RWPE1 (cell line): ENCODE data around the gene VIPAS39.

Source experiments
- CTCF ChIA-PET: fragments of 350-600 bp; sonication (Branson Sonifier 250); formaldehyde crosslinking; extraction: SDS; loops from one replicate; lab custom pipeline; 2021; lab: Yijun Ruan, JAX
- POLR2A ChIA-PET: fragments of 400-600 bp; formaldehyde crosslinking; extraction: SDS; loops from one replicate; lab custom pipeline; 2020; ENCODE audit warnings: antibody characterized with exemption; ENCODE audit not compliant: low non-redundant PET; lab: Yijun Ruan, JAX
- DNase-seq: peaks from one replicate; pipeline ENCODE4 v3.0.0; 2012; ENCODE audit warnings: low spot score
- H3K27ac ChIP-seq: fragments of 450-650 bp; 2 replicates; pipeline ENCODE4 v1.5.1; 2017
- CTCF ChIP-seq: fragments of 450-650 bp; conservative IDR thresholded peaks from 2 replicates; pipeline ENCODE4 v1.5.1; 2017; ENCODE audit warnings: low read depth, mild to moderate bottlenecking

Gene VIPAS39

GRCh38 chr14:77403768-77404167 lies 53.6 kb downstream of the VIPAS39 start:
- no peak for TF ChIP-seq CTCF
- CTCF ChIA-PET: no interaction called here

GRCh38 chr14:77400216-77400615 lies 57.2 kb downstream of the VIPAS39 start:
- TF ChIP-seq CTCF: no peak
- CTCF ChIA-PET: no interaction called here
- no peak for DNase-seq
- POLR2A ChIA-PET: no interaction called here
- no peak overlapping the region for H3K27ac ChIP-seq

More at GRCh38 chr14:77403768-77404167, 53.6 kb downstream of the VIPAS39 start:
- POLR2A ChIA-PET: no interaction called here
- no peak overlapping the region for H3K27ac ChIP-seq
- no peak for DNase-seq

- TF ChIP-seq CTCF: no peak
- POLR2A ChIA-PET: no interaction called here
- DNase-seq: no peak
- CTCF ChIA-PET: interaction anchor here (0.6 kb wide), 1 partner anchor 89 kb away, joined by 3 read pairs; no protein-coding TSS in a partner anchor
- H3K27ac ChIP-seq: no peak overlapping the region
Measured at GRCh38 chr14:77390188-77390587, 67.2 kb downstream of the VIPAS39 start.

GRCh38 chr14:77378701-77379100 lies 78.7 kb downstream of the VIPAS39 start:
- no peak for TF ChIP-seq CTCF
- H3K27ac ChIP-seq: no peak overlapping the region
- POLR2A ChIA-PET: no interaction called here
- CTCF ChIA-PET: interaction anchor here (0.6 kb wide), 1 partner anchor 212 kb away, joined by 3 read pairs; no protein-coding TSS in a partner anchor
- DNase-seq: no peak

GRCh38 chr14:77377502-77377844 lies 79.9 kb downstream of the VIPAS39 start:
- POLR2A ChIA-PET: interaction anchor here (1.6 kb wide), 1 partner anchor 56 kb away, joined by 5 read pairs; the partner anchor contains the start of genes GSTZ1 and POMT2
- CTCF ChIA-PET: no interaction called here
- H3K27ac ChIP-seq: peak overlapping the region; percentile 89
- no peak for TF ChIP-seq CTCF
- DNase-seq: no peak

- ChIA-PET POLR2A (interaction anchor here (1.6 kb wide), 1 partner anchor 56 kb away, joined by 5 read pairs; the partner anchor contains the start of genes GSTZ1 and POMT2), CTCF (no interaction called here)
- H3K27ac ChIP-seq: peak within 1 kb of the TSS; percentile 89
- TF ChIP-seq CTCF: peak; percentile 20; the same call in 1 of the 2 replicates
- peak; percentile 79 for DNase-seq
Measured at GRCh38 chr14:77376771-77377501, 80.5 kb downstream of the VIPAS39 start, which contains the start of the genes SAMD15 and TMED8. Gene SAMD15, plus strand, starts transcription at chr14:77377379. Its CDS starts 40 bp downstream, at chr14:77377419. Gene TMED8, minus strand, starts transcription at chr14:77377094. Its CDS starts 41 bp downstream, at chr14:77377053.
